ENCODE measurements around the gene XKR7. TPM values are rescaled to one million over a fixed set of nuclear protein-coding genes. Genes with fewer than 3 reads are reported as not detected.

XKR7 gene
- total and polyA plus RNA-seq, 10 donors, result 0.02 to 0.21 (median 0.08) TPM; not detected in 2

- H3K36me3 ChIP-seq, result peaks cover 8 to 64% (median 52%) of the 10 kb centered on the region in 6 donors
- no peak for DNase-seq
- intact Hi-C loops (cut with DNase I; ENCODE audit: low total_unique reads), result no loop called here
Measured at GRCh38 chr20:31943052-31943471, 24.9 kb upstream of the XKR7 start.

GRCh38 chr20:31945319-31945718 is 22.6 kb upstream of the XKR7 start:
- no peaks in the 10 kb centered on the region for H3K27me3 ChIP-seq (replicated peaks in 1 of 7)
- no peak overlapping the region for H3K4me3 ChIP-seq
- TF ChIP-seq CTCF (IDR thresholded peaks at IDR 0.05 in 8 of 11, conservative IDR thresholded peaks at IDR 0.05 in 3 of 11), result no peak
- TF ChIP-seq POLR2AphosphoS5 (IDR thresholded peaks at IDR 0.05), result no peak
- TF ChIP-seq POLR2A (IDR thresholded peaks at IDR 0.05), result no peak
- no peak for DNase-seq
- 83 to 94% (median 90%) methylated on average over 4 of the region's 4 CpGs for WGBS, 5 donors
- intact Hi-C loops (cut with DNase I; ENCODE audit: low total_unique reads), result no loop called here
- peaks cover 0 to 7% (median 0%) of the 10 kb centered on the region in 8 donors for H3K9me3 ChIP-seq
- peaks cover 8 to 86% (median 67%) of the 10 kb centered on the region in 6 donors for H3K36me3 ChIP-seq
- peaks cover 2 to 18% (median 11%) of the 10 kb centered on the region in 6 donors for H3K4me1 ChIP-seq
- no peak overlapping the region for H3K27ac ChIP-seq

More at GRCh38 chr20:31943052-31943471, 24.9 kb upstream of the XKR7 start:
- no peak overlapping the region for H3K27ac ChIP-seq
- no peak overlapping the region for H3K4me3 ChIP-seq
- H3K4me1 ChIP-seq, result no peaks in the 10 kb centered on the region
- peaks cover 0 to 3% (median 0%) of the 10 kb centered on the region in 8 donors for H3K9me3 ChIP-seq
- WGBS, 5 donors, result 78 to 92% (median 90%) methylated on average over 2 of the region's 2 CpGs
- H3K27me3 ChIP-seq (replicated peaks in 1 of 7), result no peaks in the 10 kb centered on the region
- no peak for TF ChIP-seq POLR2A (IDR thresholded peaks at IDR 0.05)
- no peak for TF ChIP-seq CTCF (IDR thresholded peaks at IDR 0.05 in 8 of 11, conservative IDR thresholded peaks at IDR 0.05 in 3 of 11)
- TF ChIP-seq POLR2AphosphoS5 (IDR thresholded peaks at IDR 0.05), result no peak

- H3K9me3 ChIP-seq, result peaks cover 0 to 7% (median 0%) of the 10 kb centered on the region in 8 donors
- H3K36me3 ChIP-seq, result peaks cover 8 to 86% (median 67%) of the 10 kb centered on the region in 6 donors
- H3K4me1 ChIP-seq, result peaks cover 7 to 23% (median 16%) of the 10 kb centered on the region in 6 donors
- TF ChIP-seq CTCF (IDR thresholded peaks at IDR 0.05 in 8 of 11, conservative IDR thresholded peaks at IDR 0.05 in 3 of 11), result no peak
- no peak for TF ChIP-seq POLR2A (IDR thresholded peaks at IDR 0.05)
- TF ChIP-seq POLR2AphosphoS5 (IDR thresholded peaks at IDR 0.05), result no peak
- H3K4me3 ChIP-seq, result no peak overlapping the region
- intact Hi-C loops (cut with DNase I; ENCODE audit: low total_unique reads), result no loop called here
- 70 to 90% (median 86%) methylated on average over 4 to 6 of the region's 6 CpGs for whole genome bisulfite sequencing, 5 donors
- DNase-seq, result no peak
- H3K27ac ChIP-seq, result no peak overlapping the region
- no peaks in the 10 kb centered on the region for H3K27me3 ChIP-seq (replicated peaks in 1 of 7)
Measured at GRCh38 chr20:31945785-31946184, 22.2 kb upstream of the XKR7 start.

- H3K4me1 ChIP-seq, result peaks cover 11 to 33% (median 25%) of the 10 kb centered on the region in 6 donors
- DNase-seq, result no peak
- TF ChIP-seq POLR2A (IDR thresholded peaks at IDR 0.05), result no peak
- no peak for TF ChIP-seq CTCF (IDR thresholded peaks at IDR 0.05 in 8 of 11, conservative IDR thresholded peaks at IDR 0.05 in 3 of 11)
- TF ChIP-seq POLR2AphosphoS5 (IDR thresholded peaks at IDR 0.05), result no peak
- WGBS, 5 donors, result 93 to 100% (median 98%) methylated on average over 2 of the region's 2 CpGs
- no peaks in the 10 kb centered on the region for H3K27me3 ChIP-seq (replicated peaks in 1 of 7)
- intact Hi-C loops (cut with DNase I; ENCODE audit: low total_unique reads), result no loop called here
- H3K4me3 ChIP-seq, result no peak overlapping the region
- H3K27ac ChIP-seq, result no peak overlapping the region
- H3K9me3 ChIP-seq, result peaks cover 0 to 7% (median 0%) of the 10 kb centered on the region in 8 donors
- H3K36me3 ChIP-seq, result peaks cover 8 to 73% (median 63%) of the 10 kb centered on the region in 6 donors
Measured at GRCh38 chr20:31948008-31948407, 19.9 kb upstream of the XKR7 start.

All from spleen (tissue), 11 donors.